Measurements from ENCODE around the gene LRCH4. TPM values are rescaled to one million over a fixed set of nuclear protein-coding genes. Genes with fewer than 3 reads are reported as not detected.
A peak's percentile ranks its signal among the peaks of the same experiment; 100 is the strongest.

Gene LRCH4
- total and polyA plus RNA-seq, 2 of the 13 experiments (the other 11 are each of a cell fraction or from before 2014, with no cell fraction given) = 7.0 to 9.3 TPM

DNA sequence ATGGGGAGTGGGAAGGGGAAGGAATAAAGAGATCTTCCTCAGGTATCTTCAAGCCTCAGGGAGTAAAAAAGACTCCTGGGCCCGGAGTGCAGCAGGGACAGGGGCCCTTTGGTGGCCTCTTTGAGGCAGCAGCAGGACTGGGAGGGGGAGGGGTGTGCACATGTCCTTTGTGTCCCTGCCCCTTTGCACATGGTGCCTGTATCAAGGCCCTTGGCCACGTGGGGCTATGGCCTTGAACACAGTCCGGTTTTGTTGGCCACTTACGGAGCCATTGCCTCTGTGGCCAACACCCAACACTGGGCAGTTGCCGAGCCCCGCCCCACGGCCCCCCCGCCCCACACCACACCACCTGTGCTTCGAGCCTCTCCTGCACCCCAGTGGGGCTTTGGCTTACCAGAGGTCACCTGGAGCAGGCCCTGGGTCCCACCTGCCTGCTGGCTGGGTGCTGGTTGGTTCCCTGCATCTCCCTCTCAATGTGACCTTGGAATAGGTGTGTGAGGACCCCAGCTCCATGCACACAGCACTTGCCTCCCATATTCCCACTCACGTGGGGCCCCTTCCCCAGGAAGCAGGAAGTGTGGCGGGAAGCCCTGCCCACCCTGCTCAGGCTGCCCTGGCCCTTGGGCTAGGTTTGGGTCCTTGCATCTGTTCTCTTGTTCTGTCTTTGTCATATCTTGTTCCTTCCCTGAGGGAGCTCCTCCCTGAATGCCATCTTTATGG, 17.6 kb downstream of the LRCH4 start (continued):
- TF ChIP-seq, protein P1, sequence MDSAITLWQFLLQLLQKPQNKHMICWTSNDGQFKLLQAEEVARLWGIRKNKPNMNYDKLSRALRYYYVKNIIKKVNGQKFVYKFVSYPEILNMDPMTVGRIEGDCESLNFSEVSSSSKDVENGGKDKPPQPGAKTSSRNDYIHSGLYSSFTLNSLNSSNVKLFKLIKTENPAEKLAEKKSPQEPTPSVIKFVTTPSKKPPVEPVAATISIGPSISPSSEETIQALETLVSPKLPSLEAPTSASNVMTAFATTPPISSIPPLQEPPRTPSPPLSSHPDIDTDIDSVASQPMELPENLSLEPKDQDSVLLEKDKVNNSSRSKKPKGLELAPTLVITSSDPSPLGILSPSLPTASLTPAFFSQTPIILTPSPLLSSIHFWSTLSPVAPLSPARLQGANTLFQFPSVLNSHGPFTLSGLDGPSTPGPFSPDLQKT (CRISPR knock-in tag; IDR thresholded peaks at IDR 0.05; ENCODE audit: borderline replicate concordance) = no peak; the same call in 1 of the 2 replicates
- TF ChIP-seq CENPBD1 (CRISPR knock-in tag; IDR thresholded peaks at IDR 0.05; ENCODE audit: borderline replicate concordance, low read depth) (peak; percentile 60; the same call in 1 of the 2 replicates), PTBP1 (IDR thresholded peaks at IDR 0.05; ENCODE audit: low read depth, low read length, poor library complexity, severe bottlenecking) (no peak), EED (CRISPR knock-in tag; IDR thresholded peaks at IDR 0.05) (peak; percentile 57; the same call in 1 of the 2 replicates), GMEB1 (CRISPR knock-in tag; IDR thresholded peaks at IDR 0.05; ENCODE audit: borderline replicate concordance) (no peak), NBN (conservative IDR thresholded peaks at IDR 0.05) (no peak), SP140L (CRISPR knock-in tag; IDR thresholded peaks at IDR 0.05; ENCODE audit: borderline replicate concordance) (peak; percentile 22; the same call in 1 of the 2 replicates)
- TF ChIP-seq, protein P2, sequence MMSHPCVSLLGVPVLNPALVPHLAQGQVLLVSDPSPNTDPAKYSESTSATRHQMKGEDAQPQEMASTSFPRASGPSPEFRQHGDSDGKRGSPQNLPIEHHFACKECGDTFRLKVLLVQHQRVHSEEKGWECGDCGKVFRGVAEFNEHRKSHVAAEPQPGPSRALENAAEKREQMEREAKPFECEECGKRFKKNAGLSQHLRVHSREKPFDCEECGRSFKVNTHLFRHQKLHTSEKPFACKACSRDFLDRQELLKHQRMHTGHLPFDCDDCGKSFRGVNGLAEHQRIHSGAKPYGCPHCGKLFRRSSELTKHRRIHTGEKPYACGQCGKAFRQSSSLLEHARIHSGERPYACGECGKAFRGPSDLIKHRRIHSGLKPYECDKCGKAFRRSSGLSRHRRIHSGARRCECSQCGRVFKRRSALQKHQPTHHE (CRISPR knock-in tag; IDR thresholded peaks at IDR 0.05; ENCODE audit: borderline replicate concordance) = no peak; the same call in 1 of the 2 replicates
- TF ChIP-seq, protein P3, sequence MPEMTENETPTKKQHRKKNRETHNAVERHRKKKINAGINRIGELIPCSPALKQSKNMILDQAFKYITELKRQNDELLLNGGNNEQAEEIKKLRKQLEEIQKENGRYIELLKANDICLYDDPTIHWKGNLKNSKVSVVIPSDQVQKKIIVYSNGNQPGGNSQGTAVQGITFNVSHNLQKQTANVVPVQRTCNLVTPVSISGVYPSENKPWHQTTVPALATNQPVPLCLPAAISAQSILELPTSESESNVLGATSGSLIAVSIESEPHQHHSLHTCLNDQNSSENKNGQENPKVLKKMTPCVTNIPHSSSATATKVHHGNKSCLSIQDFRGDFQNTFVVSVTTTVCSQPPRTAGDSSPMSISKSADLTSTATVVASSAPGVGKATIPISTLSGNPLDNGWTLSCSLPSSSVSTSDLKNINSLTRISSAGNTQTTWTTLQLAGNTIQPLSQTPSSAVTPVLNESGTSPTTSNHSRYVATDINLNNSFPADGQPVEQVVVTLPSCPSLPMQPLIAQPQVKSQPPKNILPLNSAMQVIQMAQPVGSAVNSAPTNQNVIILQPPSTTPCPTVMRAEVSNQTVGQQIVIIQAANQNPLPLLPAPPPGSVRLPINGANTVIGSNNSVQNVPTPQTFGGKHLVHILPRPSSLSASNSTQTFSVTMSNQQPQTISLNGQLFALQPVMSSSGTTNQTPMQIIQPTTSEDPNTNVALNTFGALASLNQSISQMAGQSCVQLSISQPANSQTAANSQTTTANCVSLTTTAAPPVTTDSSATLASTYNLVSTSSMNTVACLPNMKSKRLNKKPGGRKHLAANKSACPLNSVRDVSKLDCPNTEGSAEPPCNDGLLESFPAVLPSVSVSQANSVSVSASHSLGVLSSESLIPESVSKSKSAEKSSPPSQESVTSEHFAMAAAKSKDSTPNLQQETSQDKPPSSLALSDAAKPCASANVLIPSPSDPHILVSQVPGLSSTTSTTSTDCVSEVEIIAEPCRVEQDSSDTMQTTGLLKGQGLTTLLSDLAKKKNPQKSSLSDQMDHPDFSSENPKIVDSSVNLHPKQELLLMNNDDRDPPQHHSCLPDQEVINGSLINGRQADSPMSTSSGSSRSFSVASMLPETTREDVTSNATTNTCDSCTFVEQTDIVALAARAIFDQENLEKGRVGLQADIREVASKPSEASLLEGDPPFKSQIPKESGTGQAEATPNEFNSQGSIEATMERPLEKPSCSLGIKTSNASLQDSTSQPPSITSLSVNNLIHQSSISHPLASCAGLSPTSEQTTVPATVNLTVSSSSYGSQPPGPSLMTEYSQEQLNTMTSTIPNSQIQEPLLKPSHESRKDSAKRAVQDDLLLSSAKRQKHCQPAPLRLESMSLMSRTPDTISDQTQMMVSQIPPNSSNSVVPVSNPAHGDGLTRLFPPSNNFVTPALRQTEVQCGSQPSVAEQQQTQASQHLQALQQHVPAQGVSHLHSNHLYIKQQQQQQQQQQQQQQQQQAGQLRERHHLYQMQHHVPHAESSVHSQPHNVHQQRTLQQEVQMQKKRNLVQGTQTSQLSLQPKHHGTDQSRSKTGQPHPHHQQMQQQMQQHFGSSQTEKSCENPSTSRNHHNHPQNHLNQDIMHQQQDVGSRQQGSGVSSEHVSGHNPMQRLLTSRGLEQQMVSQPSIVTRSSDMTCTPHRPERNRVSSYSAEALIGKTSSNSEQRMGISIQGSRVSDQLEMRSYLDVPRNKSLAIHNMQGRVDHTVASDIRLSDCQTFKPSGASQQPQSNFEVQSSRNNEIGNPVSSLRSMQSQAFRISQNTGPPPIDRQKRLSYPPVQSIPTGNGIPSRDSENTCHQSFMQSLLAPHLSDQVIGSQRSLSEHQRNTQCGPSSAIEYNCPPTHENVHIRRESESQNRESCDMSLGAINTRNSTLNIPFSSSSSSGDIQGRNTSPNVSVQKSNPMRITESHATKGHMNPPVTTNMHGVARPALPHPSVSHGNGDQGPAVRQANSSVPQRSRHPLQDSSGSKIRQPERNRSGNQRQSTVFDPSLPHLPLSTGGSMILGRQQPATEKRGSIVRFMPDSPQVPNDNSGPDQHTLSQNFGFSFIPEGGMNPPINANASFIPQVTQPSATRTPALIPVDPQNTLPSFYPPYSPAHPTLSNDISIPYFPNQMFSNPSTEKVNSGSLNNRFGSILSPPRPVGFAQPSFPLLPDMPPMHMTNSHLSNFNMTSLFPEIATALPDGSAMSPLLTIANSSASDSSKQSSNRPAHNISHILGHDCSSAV (CRISPR knock-in tag; IDR thresholded peaks at IDR 0.05; ENCODE audit: borderline replicate concordance) = no peak; the same call in 1 of the 2 replicates
- TF ChIP-seq, protein P4, sequence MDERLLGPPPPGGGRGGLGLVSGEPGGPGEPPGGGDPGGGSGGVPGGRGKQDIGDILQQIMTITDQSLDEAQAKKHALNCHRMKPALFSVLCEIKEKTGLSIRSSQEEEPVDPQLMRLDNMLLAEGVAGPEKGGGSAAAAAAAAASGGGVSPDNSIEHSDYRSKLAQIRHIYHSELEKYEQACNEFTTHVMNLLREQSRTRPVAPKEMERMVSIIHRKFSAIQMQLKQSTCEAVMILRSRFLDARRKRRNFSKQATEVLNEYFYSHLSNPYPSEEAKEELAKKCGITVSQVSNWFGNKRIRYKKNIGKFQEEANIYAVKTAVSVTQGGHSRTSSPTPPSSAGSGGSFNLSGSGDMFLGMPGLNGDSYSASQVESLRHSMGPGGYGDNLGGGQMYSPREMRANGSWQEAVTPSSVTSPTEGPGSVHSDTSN (CRISPR knock-in tag; IDR thresholded peaks at IDR 0.05) = no peak
- TF ChIP-seq, protein P5, sequence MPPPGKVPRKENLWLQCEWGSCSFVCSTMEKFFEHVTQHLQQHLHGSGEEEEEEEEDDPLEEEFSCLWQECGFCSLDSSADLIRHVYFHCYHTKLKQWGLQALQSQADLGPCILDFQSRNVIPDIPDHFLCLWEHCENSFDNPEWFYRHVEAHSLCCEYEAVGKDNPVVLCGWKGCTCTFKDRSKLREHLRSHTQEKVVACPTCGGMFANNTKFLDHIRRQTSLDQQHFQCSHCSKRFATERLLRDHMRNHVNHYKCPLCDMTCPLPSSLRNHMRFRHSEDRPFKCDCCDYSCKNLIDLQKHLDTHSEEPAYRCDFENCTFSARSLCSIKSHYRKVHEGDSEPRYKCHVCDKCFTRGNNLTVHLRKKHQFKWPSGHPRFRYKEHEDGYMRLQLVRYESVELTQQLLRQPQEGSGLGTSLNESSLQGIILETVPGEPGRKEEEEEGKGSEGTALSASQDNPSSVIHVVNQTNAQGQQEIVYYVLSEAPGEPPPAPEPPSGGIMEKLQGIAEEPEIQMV (CRISPR knock-in tag; IDR thresholded peaks at IDR 0.05; ENCODE audit: low read depth) = no peak

Data from HepG2 (cell line).